ENCODE measurements around the gene TRIM59.

GRCh38 chr3:160434071-160434470 lies 15.5 kb downstream of the TRIM59 start:
- no peak for TF ChIP-seq CTCF (IDR thresholded peaks at IDR 0.05)
- no peak for TF ChIP-seq POLR2A (IDR thresholded peaks at IDR 0.05)

All from suprapubic skin (tissue), 3 donors.